Measurements from ENCODE around the gene SMG7.
A peak's percentile ranks its signal among the peaks of the same experiment; 100 is the strongest.
"Not testable (repeated sequence)": the region's sequence is repeated elsewhere in the genome, so short reads cannot be mapped to it uniquely, and the experiment has no call there.

The SMG7 gene, protein sequence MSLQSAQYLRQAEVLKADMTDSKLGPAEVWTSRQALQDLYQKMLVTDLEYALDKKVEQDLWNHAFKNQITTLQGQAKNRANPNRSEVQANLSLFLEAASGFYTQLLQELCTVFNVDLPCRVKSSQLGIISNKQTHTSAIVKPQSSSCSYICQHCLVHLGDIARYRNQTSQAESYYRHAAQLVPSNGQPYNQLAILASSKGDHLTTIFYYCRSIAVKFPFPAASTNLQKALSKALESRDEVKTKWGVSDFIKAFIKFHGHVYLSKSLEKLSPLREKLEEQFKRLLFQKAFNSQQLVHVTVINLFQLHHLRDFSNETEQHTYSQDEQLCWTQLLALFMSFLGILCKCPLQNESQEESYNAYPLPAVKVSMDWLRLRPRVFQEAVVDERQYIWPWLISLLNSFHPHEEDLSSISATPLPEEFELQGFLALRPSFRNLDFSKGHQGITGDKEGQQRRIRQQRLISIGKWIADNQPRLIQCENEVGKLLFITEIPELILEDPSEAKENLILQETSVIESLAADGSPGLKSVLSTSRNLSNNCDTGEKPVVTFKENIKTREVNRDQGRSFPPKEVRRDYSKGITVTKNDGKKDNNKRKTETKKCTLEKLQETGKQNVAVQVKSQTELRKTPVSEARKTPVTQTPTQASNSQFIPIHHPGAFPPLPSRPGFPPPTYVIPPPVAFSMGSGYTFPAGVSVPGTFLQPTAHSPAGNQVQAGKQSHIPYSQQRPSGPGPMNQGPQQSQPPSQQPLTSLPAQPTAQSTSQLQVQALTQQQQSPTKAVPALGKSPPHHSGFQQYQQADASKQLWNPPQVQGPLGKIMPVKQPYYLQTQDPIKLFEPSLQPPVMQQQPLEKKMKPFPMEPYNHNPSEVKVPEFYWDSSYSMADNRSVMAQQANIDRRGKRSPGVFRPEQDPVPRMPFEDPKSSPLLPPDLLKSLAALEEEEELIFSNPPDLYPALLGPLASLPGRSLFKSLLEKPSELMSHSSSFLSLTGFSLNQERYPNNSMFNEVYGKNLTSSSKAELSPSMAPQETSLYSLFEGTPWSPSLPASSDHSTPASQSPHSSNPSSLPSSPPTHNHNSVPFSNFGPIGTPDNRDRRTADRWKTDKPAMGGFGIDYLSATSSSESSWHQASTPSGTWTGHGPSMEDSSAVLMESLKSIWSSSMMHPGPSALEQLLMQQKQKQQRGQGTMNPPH

DNA sequence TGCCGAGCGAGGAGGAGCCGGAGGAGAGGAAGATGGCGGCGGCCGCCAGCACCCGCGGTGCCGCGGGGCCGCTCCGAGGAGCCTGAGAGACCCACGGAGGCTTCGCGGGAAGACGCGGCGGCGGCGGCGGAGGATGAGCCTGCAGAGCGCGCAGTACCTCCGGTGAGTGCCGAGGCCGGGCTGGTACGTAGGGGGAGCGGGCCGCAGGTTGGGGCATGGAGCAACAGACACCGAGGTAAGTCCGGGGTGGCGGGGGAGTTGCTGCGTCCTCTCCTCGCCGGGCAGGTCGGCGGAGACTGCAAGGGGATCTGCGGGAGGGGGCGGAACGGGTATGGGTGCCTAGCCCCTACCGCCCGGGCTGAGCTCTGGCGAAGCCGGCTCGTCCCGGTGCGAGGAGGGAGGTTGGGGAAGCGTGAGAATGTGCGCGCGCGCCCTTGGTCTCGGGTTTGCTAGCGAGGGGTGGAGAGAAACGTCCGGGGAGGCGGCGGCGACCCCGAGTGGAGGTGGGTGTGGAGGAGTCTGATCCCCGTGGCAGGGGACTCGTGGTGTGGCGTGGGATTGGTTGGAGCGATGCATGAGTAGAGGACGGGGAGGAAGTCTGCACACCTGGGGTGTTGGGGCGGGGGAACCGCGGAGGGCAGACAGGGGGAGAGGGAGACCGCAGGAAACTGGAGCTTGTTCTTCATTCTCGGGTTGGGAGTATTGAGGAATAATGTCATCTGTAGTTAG is at the start of gene SMG7:
Gene SMG7 (plus strand): TSS at position 12 of the 729 bp plus-strand sequence. CDS start 122 bp downstream, at position 134.
- FAIRE-seq (no peak), DNase-seq (ENCODE audit: low spot score) (peak; percentile 27)

DNA sequence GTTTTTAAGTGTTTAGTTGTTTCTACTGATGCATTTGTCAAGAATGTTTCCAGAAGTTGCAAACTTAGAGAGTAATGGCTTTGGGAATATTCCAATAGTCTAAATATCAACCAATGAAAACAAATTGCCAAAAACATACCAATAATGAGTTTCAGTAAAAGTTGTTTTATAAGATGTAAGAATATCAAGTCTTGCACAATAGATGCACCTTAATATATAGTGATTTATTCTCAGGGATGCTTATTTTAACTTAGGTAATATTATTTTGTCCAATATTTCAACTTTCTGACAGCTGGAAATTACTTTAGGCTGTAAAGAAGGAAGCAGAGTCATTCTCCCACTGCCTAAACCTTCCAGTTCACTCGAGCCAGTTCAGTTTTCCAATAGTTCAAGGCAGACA is 48.8 kb upstream of the SMG7 start:
- FAIRE-seq (no peak), DNase-seq (ENCODE audit: low spot score) (no peak)

DNA sequence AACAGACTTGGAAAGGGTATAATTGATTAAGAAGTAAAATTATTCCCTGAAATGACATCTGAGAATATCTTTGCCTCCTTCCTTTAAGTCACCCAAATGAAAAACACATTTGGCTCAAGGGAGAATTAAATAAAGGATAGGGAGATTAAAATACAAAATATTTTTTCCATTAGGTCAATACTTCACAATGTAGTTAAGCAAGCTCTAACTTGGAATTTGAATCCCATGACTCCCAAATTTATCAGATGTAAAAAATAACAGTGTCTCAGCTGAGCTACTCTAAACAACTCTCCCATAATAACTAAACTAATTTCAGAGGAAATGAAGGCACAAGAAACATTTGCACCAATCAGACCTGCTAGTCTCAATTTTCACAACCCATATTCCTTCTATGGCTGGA is 47.6 kb upstream of the SMG7 start:
- DNase-seq (ENCODE audit: low spot score) (no peak), FAIRE-seq (no peak)

DNA sequence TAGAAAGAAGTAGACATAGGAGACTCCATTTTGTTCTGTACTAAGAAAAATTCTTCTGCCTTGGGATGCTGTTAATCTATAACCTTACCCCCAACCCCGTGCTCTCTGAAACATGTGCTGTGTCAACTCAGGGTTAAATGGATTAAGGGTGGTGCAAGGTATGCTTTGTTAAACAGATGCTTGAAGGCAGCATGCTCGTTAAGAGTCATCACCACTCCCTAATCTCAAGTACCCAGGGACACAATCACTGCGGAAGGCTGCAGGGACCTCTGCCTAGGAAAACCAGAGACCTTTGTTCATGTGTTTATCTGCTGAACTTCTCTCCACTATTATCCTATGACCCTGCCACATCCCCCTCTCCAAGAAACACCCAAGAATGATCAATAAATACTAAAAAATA is 44.7 kb upstream of the SMG7 start:
- not testable (repeated sequence) for FAIRE-seq; DNase-seq (ENCODE audit: low spot score)

DNA sequence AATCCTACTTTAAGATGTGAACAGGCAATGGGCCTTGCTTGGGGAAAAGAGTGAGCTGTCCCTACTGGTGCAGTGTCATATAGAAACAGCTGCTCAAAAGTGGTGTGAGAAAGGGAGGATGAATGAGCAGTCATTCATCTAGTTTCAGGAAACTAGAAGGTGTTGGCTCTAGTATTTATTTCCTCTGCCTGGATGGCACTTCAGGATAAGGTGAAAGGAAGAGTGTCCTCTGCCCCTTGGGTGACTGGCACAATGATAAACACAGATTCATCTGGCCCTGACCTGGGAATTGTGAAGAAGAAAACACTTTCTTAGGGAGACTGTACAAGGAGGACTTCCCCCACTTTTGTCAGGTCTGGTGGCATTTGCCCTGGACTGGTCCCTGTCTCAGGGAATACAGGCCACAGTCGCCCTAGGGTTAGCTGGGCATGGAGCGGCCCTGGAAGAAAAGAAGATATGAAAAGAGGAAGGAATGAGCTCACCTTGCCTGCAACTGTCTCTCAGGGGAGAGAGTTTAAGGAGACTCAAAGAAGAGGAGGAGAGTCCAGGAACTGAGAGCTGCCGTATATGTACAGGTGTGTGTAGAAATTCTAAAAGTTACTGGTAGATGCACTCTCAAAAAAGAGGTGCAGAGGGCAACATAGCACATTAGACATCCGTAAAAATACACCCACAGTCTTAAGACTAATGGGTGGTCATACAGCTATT is 40.3 kb upstream of the SMG7 start:
- no peak for DNase-seq (ENCODE audit: low spot score)
- FAIRE-seq = no peak

DNA sequence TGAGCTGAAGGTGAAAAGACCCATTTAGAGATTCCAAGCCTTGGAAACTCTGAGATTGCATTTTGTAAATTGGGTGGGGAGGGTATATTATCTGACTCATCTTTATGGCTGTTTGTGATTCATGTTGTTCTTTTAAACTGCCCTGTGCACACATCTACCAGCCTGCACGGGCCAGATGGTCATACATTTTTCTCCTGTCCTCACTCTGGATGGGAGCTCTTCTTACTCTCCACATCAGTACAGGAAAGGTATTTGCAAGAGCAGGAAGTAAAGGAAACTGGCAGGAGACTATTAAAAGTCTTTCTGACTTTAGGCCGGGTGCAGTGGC is 39.8 kb upstream of the SMG7 start:
- DNase-seq (ENCODE audit: low spot score) (no peak), FAIRE-seq (no peak)

DNA sequence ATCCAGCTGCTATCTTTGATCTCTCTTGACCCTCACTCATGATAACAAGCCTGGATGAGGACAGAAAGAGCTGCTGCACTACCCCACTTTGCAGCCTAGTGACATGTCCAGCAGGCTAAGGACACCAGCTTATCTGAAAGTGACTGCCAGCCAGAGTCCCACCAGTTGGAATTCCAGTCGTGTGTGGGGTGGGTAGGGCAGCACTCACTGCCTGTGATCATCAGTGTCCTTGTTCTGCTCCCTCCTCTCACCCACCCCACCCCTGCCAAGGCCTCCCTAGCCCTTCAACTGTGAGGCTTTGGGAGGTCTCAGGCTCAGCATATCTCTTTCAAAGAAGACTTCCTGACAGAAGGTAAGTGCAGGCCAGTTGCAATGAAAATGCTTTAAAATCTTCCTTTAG is 38.6 kb upstream of the SMG7 start:
- DNase-seq (ENCODE audit: low spot score) = no peak

DNA sequence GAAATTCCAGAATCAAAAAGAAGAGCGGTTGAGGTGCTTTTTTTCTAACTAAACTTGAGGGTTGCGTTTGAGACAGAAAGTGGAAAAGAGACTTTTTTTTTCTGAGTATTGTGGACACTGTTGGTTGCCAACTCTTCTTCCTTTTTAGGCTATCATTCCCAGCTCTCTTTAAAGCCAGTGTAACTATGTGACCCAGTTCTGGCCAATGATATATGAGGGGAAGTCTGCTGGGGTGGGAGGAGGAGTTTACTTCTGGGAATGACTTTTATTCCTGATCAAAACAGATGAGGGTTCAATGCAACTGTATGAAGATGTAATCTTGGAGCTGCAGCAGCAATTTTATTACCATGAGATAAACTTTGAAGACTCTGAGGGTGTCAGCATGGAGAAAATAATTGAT is 36.8 kb upstream of the SMG7 start:
- FAIRE-seq = no peak

More for the DNA sequence above, 38.6 kb upstream of the SMG7 start:
- no peak for FAIRE-seq

DNA sequence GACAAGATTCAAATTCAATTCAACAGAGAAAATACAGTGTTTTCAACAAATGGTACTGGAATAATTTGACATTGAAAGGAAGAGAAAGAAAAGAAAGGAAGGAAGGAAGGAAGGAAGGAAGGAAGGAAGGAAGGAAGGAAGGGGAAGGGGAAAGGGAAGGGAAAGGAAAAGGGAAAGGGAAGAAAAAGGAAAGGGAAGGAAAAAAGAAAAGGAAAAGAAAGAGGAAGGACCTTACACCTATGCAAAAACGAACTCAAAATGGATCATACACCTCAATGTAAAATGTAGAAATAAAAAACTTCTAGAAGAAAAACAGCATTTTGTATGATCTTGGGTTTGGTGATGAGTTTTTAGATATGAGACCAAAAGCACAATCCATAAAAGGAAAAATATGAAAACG is 34.2 kb upstream of the SMG7 start:
- FAIRE-seq = no peak
- no peak for DNase-seq (ENCODE audit: low spot score)

More for the DNA sequence above, 36.8 kb upstream of the SMG7 start:
- no peak for DNase-seq (ENCODE audit: low spot score)

DNA sequence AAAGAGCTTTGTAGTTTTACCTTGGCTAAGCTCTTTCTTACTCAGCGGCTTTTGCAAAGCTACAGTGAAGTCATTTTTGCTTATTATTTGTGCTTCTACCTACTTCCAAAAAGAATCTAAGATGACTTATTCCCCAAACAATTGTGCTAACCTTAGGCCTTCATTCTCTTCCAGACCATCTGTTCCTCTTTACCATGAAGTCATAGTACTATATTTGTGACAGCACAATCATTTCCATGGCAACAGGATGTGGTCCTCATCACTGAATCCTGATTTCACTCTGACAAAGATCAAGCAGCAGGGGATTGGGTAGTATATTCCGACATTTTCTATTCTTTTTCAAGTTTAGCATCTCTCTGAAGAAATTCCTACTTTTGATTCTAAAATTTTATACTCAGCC is 29.3 kb upstream of the SMG7 start:
- DNase-seq (ENCODE audit: low spot score) (no peak), FAIRE-seq (no peak)

DNA sequence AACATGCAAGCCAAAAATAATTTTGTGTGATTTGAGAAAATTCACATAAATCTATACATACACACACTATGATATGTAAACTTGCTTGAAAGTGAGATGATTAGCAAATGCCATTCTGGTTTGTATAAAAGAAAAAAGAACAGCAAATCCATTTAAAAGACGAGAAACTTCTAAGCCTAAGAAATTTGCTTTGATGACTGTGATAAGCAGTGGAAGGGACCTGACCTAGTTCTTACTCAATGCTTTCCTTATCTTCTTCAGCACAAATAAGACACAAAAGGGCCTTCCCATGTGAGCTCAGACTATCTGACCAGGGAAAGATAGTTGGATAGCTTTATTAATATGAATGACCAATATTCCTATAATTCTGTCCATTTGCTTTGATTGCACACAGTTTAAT is 28.8 kb upstream of the SMG7 start:
- DNase-seq (ENCODE audit: low spot score) (no peak), FAIRE-seq (no peak)

DNA sequence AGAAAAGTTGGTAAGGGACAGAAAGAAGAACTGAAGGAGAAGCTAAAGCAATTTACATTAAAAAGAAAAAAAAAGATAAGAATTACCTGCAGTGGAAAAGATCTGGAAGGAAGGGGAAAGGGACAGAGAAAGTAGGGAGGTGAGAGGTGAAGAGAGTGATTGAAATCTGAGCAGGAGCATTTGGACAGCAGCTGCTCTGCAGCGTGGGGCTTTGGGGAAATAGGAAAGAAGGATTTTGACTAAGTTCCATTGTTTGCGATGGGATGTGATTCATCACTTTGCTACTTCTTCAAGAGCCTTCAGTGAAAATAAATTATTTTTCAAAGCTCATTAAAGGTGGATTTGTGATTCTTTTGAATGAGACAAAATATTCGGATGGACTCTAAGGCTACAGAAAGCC is 28.1 kb upstream of the SMG7 start:
- FAIRE-seq (no peak), DNase-seq (ENCODE audit: low spot score) (peak; percentile 38)

DNA sequence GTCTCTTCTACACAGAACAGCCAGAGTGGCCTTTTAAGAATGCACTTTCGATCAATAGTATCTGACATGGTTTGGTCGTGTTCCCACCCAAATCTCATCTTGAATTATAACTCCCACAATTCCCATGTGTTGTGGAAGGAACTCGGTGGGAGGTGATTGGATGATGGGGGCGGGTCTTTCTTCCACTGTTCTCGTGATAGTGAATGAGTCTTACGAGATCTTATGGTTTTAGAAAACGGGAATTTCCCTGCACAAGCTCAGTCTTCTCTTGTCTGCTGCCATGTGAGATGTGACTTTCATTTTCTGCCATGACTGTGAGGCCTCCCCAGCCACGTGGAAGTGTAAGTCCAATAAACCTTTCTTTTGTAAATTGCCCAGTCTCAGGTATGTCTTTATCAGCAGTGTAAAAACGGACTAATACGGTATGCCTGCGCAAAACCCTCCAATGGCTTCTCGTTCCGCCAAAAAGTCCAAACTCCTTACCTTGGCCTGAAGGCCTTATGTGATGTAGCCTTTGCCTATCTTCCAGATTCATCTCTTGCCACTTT is 23.0 kb upstream of the SMG7 start:
- FAIRE-seq = no peak
- DNase-seq (ENCODE audit: low spot score) = no peak

DNA sequence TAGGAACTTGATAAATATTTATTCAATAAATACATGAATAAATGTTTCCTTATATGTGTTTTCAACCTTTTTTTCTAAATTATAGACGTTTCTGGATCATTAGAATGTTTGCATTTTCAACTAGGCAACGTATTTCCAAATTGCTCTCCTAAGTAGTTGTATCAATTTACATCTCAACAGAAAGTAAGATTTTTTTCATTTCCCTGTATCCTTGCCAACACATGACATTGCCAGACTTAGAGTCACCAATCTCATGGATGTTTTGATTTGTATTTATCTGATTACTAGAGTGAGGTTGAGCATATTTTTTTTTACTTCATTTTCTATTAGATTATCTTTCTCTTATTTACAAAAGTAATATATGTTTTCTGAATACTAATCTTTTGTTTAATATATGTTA is 22.2 kb upstream of the SMG7 start:
- FAIRE-seq (no peak), DNase-seq (ENCODE audit: low spot score) (no peak)

DNA sequence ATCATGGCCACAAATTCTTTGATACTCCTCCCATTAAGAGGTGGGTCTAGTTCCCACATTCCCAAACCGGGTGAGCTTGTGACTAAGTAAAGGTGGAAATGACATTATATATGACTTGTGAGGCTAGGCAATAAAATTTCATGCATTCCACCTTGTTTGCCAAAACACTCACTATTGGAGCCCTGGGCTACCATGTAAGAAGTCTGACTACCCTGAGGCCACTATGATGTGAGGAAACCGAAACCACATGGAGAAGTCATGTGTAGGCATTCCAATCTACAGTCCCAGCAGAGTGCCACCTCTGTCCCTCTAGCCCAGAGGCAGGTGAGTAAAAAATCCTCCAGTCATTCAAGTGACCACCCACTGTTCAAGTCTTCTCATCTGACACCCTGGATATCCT is 17.9 kb upstream of the SMG7 start:
- FAIRE-seq (no peak), DNase-seq (ENCODE audit: low spot score) (no peak)

DNA sequence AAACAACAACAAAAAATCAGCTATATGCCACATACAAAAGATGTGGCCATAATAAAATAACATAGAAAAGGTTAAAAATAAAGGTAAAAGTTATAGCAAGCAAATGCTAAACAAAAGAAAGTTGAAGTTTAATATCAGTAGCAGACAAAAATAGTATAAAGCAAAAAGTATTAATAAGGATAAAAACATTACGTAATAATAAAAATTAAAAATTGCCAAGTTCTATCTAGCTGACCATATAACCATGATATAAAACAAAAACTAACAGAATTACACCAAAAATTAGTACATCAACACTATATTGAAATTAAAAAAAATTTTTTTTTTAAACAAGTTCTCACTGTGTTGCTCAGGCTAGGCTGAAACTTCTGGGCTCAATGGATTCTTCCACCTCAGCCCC is 15.5 kb upstream of the SMG7 start:
- FAIRE-seq (no peak), DNase-seq (ENCODE audit: low spot score) (no peak)

DNA sequence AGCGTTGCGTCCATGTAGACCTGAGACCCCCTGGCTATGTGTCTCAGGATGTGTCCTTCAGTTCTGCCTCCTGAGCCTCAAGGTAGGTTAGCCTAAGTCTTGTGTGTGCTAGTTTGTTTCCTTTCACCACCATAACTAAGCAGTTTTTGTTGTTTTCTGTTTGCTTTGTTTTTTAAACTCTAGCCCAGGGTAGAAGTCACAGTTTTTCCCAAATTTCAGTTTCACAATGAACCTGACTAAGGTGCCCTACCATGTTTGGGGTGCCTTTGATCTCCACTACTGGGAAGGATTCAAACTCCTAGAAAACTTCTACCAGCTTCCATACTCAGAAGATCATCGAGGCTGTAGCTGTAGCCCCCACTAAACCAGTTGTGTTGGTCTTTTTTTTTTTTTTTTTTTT is 14.8 kb upstream of the SMG7 start:
- DNase-seq (ENCODE audit: low spot score) (no peak), FAIRE-seq (no peak)

DNA sequence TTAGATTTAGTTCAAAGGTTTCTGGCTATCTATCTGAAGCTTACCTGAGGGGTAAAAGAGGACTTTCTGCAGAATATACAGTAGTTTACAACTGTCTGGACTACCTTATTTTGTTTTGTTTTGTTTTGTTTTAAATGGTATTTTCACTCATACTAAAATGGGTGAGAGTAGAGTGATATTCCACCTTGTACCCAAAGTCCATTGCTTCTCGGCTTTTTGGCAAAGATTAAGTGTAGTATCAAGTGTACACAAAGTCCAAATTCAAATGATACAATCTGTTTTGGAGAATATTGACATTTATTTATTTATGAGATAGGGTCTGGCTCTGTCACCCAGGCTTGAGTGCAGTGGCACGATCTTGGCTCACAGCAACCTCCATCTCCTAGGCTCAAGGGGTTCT is 11.7 kb upstream of the SMG7 start:
- no peak for DNase-seq (ENCODE audit: low spot score)
- FAIRE-seq = no peak

DNA sequence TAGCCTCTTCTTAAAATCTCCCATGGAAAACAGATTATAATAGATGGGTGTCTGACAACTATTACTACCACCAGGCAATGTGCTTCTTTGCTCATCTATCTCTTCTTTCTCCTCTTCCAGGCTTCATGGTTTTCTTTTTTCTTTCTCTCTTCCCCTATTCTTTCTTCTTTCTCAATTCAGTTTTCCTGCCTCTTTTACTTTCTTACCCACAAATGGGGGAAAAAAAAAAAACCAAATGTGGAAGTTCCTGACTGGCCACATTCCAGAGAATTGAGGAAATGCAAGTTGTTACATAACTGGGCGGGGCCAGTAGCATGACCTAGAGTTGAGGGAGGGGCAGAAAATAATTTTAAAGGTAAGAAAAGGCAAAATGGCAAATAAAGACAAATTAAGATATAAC is 10.9 kb upstream of the SMG7 start:
- DNase-seq (ENCODE audit: low spot score) (peak; percentile 9), FAIRE-seq (no peak)

DNA sequence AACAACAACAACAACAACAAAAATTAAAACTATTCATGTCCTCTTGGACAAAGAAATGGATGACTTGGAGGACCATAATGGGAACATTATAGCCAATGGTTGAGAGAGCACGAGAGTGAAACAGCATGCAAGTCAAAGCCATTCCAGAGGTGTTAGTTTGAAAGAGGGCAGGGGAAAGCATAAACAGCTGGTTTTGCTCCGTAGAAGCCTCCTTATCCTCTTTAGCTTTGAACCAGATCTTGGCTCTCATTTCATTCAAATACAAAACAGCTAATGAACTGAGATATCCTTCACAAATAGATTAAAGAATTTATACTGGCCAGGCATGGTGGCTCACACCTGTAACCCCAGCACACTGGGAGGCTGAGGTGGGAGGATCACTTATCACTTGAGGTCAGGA is 8.7 kb upstream of the SMG7 start:
- FAIRE-seq = no peak
- no peak for DNase-seq (ENCODE audit: low spot score)

DNA sequence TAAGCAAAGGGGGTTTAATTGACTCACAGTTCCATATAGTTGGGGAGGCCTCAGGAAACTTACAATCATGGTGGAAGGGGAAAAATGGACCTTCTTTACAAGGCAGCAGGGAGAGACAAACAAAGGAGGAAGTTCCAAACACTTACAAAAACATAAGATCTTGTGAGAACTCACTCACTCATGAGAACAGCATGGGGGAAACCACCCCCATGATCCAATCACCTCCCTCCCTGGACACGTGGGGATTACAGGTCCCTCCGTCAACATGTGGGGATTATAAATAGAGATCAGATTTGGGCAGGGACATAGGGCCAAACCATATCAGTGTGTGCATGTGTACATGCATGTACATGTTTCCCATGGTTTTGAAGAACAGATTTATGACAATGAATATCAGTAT is 5.5 kb upstream of the SMG7 start:
- no peak for FAIRE-seq

More for the DNA sequence above, 5.5 kb upstream of the SMG7 start:
- DNase-seq (ENCODE audit: low spot score) = no peak

Measured in urothelium cell line (cell line).